Keratinocyte (primary cell): Measurements from ENCODE around the gene SCFD1. TPM values are rescaled to one million over a fixed set of nuclear protein-coding genes. Genes with fewer than 3 reads are reported as not detected.
A peak's percentile ranks its signal among the peaks of the same experiment; 100 is the strongest.

ENCODE experiments used
- DNase-seq: peaks from one replicate; pipeline ENCODE4 v3.0.0-alpha.2; 2011; ENCODE audit warnings: low read depth, missing footprints, low spot score
- FAIRE-seq: peaks from 2 replicates; lab custom pipeline; 2011; peaks lifted over from hg19 to GRCh38; lab: Jason Lieb, UNC
- H2AFZ ChIP-seq: 2 replicates; pipeline ENCODE4 v1.6.0; 2012; ENCODE audit warnings: low read length, control low read depth, inconsistent platforms; ENCODE audit not compliant: control insufficient read depth
- H3K27ac ChIP-seq: 2 replicates; pipeline ENCODE4 v1.5.1; 2011; ENCODE audit warnings: low read length; ENCODE audit not compliant: control insufficient read depth, insufficient read depth
- H3K27me3 ChIP-seq: 3 replicates; pipeline ENCODE4 v1.6.0; 2011; ENCODE audit warnings: low read length; ENCODE audit not compliant: control insufficient read depth, insufficient read depth; ENCODE audit errors: extremely low read depth
- H3K36me3 ChIP-seq, 2 experiments: 2 replicates in 1 of 2; 3 replicates in 1 of 2; pipeline ENCODE4 v1.5.1; 2011; ENCODE audit warnings: low read length in 2 of 2, mild to moderate bottlenecking in 1 of 2; ENCODE audit not compliant: control insufficient read depth in 2 of 2, insufficient read depth in 2 of 2; ENCODE audit errors: extremely low read depth in 1 of 2
- H3K4me1 ChIP-seq: 3 replicates; pipeline ENCODE4 v1.5.1; 2011; ENCODE audit warnings: low read length; ENCODE audit not compliant: control insufficient read depth, insufficient read depth; ENCODE audit errors: extremely low read depth
- H3K4me2 ChIP-seq: 3 replicates; pipeline ENCODE4 v1.6.0; 2011; ENCODE audit warnings: low read depth, low read length; ENCODE audit not compliant: control insufficient read depth, insufficient read depth; ENCODE audit errors: extremely low read depth
- H3K4me3 ChIP-seq, 3 experiments: fragments of 200-600 bp in 1 of 3; sonication (generic) in 1 of 3; 2 replicates in 2 of 3; 3 replicates in 1 of 3; pipeline ENCODE4 v1.5.1; 2011 to 2016; ENCODE audit warnings: low read length in 3 of 3, mild to moderate bottlenecking in 3 of 3, control low read depth in 2 of 3, inconsistent platforms in 1 of 3, low read depth in 1 of 3, mixed read lengths in 1 of 3, mixed run types in 1 of 3, moderate library complexity in 1 of 3; ENCODE audit not compliant: control insufficient read depth in 2 of 3, insufficient read depth in 2 of 3; ENCODE audit errors: extremely low read depth in 1 of 3
- H3K79me2 ChIP-seq: 2 replicates; pipeline ENCODE4 v1.6.0; 2012; ENCODE audit warnings: low read length; ENCODE audit not compliant: control insufficient read depth, insufficient read depth
- H3K9ac ChIP-seq: 3 replicates; pipeline ENCODE4 v1.6.0; 2011; ENCODE audit warnings: low read length; ENCODE audit not compliant: control insufficient read depth, insufficient read depth; ENCODE audit errors: extremely low read depth
- H3K9me1 ChIP-seq: 3 replicates; pipeline ENCODE4 v1.6.0; 2011; ENCODE audit warnings: low read length; ENCODE audit not compliant: control insufficient read depth, insufficient read depth; ENCODE audit errors: extremely low read depth
- H3K9me3 ChIP-seq: 2 replicates; pipeline ENCODE4 v1.5.1; 2012; ENCODE audit warnings: low read depth, low read length; ENCODE audit not compliant: control insufficient read depth
- H4K20me1 ChIP-seq: 3 replicates; pipeline ENCODE4 v1.6.0; 2011; ENCODE audit warnings: low read length; ENCODE audit not compliant: control insufficient read depth, insufficient read depth; ENCODE audit errors: extremely low read depth
- EZH2 ChIP-seq: IDR thresholded peaks from one replicate; pipeline ENCODE4 v1.6.1; 2012; ENCODE audit warnings: inconsistent platforms, mild to moderate bottlenecking, low read length, moderate library complexity
- dilution Hi-C: fragments of 300-500 bp; cut with MboI; formaldehyde crosslinking; loops from one replicate; pipeline ENCODE4 v1.7.0; 2020; ENCODE audit warnings: low sequenced_read_pairs; ENCODE audit not compliant: extremely low pct_ligation_motif_present
- polyA plus RNA-seq, 5 experiments: library from polyadenylated mRNA; depleted of rRNA in 3 of 5; stranded (reverse) in 3 of 5; stranded (forward) in 1 of 5; unstranded in 1 of 5; fragments of >200 nt; gene quantifications; 1 replicate in 1 of 5; 2 replicates in 3 of 5; 3 replicates in 1 of 5; pipeline versions ENCODE4 v1.2.1 to v1.2.3, GENCODE V29; 2011 to 2012; ENCODE audit warnings: missing spikeins in 2 of 5, low read depth in 1 of 5, low replicate concordance in 1 of 5
- TF ChIP-seq, protein P1 (sequence below), 3 experiments: IDR thresholded peaks in 1 of 3; conservative IDR thresholded peaks in 1 of 3; optimal IDR thresholded peaks in 1 of 3; 2 replicates in 2 of 3; 3 replicates in 1 of 3; pipeline versions ENCODE3 to v1.5.1; 2011; ENCODE audit warnings: low read length in 3 of 3, mild to moderate bottlenecking in 3 of 3, moderate library complexity in 2 of 3, control low read depth in 1 of 3, inconsistent platforms in 1 of 3; ENCODE audit not compliant: insufficient read depth in 2 of 3; ENCODE audit errors: extremely low read depth in 1 of 3

The SCFD1 gene
- polyA plus RNA-seq, 1 donor (not counting 4 experiments of a cell fraction or from before 2014, with no cell fraction given) = 100 TPM

DNA sequence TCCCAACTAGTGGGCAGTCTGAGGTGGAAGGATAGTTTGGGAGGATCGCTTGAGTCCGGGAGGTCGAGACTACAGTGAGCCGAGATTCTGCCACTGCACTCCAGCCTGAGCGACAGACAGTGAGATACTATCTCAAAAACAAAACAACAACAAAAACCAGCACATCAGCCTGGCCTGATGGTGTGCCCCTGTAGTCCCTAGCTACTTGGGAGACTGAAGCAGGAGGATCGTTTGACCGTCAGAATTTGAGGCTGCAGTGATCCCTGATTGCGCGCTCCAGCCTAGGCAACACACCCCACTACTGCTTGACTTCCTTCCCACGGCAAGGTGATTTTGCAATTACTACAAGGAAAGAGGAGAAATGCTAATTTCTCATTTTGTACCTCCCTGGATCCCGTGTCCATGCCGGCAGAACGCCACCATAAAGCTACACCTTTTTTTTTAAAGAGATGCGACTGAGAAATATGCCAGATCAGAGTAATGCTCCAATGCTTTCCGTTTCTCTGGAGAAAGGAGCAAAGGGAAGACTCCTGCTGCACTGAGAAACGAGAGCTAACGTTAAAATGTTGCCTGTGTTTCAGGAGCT lies 672 bp upstream of the SCFD1 start:
- Histone ChIP-seq H3K9me1 (no peaks in the 10 kb centered on the region), H3K27ac (peak overlapping the region; percentile 99), H3K36me3 (no peaks in the 10 kb centered on the region), H3K9ac (peak overlapping the region; percentile 99), H3K9me3 (no peaks in the 10 kb centered on the region), H3K79me2 (peaks cover 42% of the 10 kb centered on the region), H3K4me2 (peak overlapping the region; percentile 95), H3K4me3 (peak overlapping the region; percentile 82 to 99 (median 99)), H3K4me1 (peaks cover 12% of the 10 kb centered on the region), H3K27me3 (no peaks in the 10 kb centered on the region), H4K20me1 (no peaks in the 10 kb centered on the region), H2AFZ (peak overlapping the region; percentile 85)
- DNase-seq = no peak
- TF ChIP-seq EZH2 = no peak
- TF ChIP-seq, protein P1, sequence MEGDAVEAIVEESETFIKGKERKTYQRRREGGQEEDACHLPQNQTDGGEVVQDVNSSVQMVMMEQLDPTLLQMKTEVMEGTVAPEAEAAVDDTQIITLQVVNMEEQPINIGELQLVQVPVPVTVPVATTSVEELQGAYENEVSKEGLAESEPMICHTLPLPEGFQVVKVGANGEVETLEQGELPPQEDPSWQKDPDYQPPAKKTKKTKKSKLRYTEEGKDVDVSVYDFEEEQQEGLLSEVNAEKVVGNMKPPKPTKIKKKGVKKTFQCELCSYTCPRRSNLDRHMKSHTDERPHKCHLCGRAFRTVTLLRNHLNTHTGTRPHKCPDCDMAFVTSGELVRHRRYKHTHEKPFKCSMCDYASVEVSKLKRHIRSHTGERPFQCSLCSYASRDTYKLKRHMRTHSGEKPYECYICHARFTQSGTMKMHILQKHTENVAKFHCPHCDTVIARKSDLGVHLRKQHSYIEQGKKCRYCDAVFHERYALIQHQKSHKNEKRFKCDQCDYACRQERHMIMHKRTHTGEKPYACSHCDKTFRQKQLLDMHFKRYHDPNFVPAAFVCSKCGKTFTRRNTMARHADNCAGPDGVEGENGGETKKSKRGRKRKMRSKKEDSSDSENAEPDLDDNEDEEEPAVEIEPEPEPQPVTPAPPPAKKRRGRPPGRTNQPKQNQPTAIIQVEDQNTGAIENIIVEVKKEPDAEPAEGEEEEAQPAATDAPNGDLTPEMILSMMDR (optimal IDR thresholded peaks at IDR 0.05 in 1 of 3, IDR thresholded peaks at IDR 0.05 in 1 of 3, conservative IDR thresholded peaks at IDR 0.05 in 1 of 3; ENCODE audit: extremely low read depth in 1 of 3, insufficient read depth in 2 of 3, low read length in 3 of 3) = no peak
- peak; percentile 34 for FAIRE-seq
- dilution Hi-C loops = no loop called here

DNA sequence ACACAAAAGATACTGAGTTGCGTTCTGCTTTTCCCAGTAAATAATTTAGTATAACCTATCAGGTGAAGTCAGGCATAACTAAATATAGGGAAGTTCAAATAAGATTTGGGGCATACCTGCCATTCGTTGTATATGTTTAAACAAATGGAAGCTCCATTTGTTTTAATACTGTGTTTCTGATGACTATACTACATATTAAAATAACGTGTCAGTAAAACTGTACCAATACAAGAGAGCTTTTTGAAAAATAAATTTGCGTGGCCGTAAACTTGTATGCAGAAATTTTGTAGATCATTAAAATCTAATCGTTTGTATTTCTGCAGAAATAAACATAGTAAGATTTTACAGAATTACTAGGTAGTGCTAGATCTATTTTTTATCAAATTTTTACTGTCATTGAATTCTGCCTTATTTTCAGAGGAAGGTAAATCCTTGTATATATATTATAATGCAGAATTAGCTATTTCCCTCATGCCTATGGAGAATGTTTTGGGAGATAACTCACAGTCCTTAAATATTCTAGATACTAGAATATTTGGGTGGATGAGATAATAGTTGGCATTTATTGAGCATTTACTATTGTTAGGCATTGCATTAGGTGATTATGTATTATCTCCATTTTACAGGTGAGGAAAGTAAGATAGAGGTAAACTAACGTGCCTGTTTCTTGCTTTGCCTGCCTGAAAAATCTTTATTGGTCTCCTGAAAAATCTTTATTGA lies 1.5 kb downstream of the SCFD1 start:
- H3K9me3 ChIP-seq = no peaks in the 10 kb centered on the region
- peak overlapping the region; percentile 99 for H3K27ac ChIP-seq
- FAIRE-seq (no peak), DNase-seq (no peak)
- peak overlapping the region; percentile 95 for H3K4me2 ChIP-seq
- peaks cover 59% of the 10 kb centered on the region for H3K79me2 ChIP-seq
- no peaks in the 10 kb centered on the region for H3K9me1 ChIP-seq
- H3K36me3 ChIP-seq = no peaks in the 10 kb centered on the region
- dilution Hi-C loops = no loop called here
- peak overlapping the region; percentile 82 to 99 (median 99) for H3K4me3 ChIP-seq
- TF ChIP-seq, protein P1 (optimal IDR thresholded peaks at IDR 0.05 in 1 of 3, IDR thresholded peaks at IDR 0.05 in 1 of 3, conservative IDR thresholded peaks at IDR 0.05 in 1 of 3; ENCODE audit: extremely low read depth in 1 of 3, insufficient read depth in 2 of 3, low read length in 3 of 3) = no peak
- no peak for TF ChIP-seq EZH2
- H3K27me3 ChIP-seq = no peaks in the 10 kb centered on the region
- peaks cover 17% of the 10 kb centered on the region for H3K4me1 ChIP-seq
- no peaks in the 10 kb centered on the region for H4K20me1 ChIP-seq
- peak overlapping the region; percentile 99 for H3K9ac ChIP-seq
- no peak overlapping the region for H2AFZ ChIP-seq
